Right lobe of liver (tissue), 4 donors: ENCODE measurements around the gene MAP2K4.

Experiments
- CTCF ChIP-seq, 4 donors: fragments of 200-600 bp in 3 of 4; fragments of 450-650 bp in 1 of 4; IDR thresholded peaks; one replicate each; pipeline versions ENCODE4 v1.5.1 to v1.8.0; 2016 to 2022; ENCODE audit warnings: antibody characterized with exemption in 4 of 4, mild to moderate bottlenecking in 2 of 4
- POLR2A ChIP-seq: fragments of 450-650 bp; IDR thresholded peaks from one replicate; pipeline ENCODE4 v1.6.1; 2017; ENCODE audit warnings: antibody characterized with exemption, mild to moderate bottlenecking
- donor health status: DM: no; HTN: no; CAD: no.
- donor health status: DM: no; HTN: no; CAD: no.
- donor health status: DM: no; HTN: yes; CAD: no.

- no peak for TF ChIP-seq CTCF (IDR thresholded peaks at IDR 0.05)
- TF ChIP-seq POLR2A: no peak
These were observed 158.1 kb downstream of the MAP2K4 start for GRCh38 chr17:12178644-12179330.
